Measurements from ENCODE around the gene BIRC5.

Gene BIRC5

GRCh38 chr17:78226759-78227454, 12.9 kb downstream of the BIRC5 start:
- peaks cover 16% of the 10 kb centered on the region for H3K27me3 ChIP-seq (ENCODE audit: insufficient read depth, low read length)
- no peak overlapping the region for H3K23ac ChIP-seq (ENCODE audit: low read length)
- no peak overlapping the region for H3K9ac ChIP-seq (ENCODE audit: low read length)
- no peak overlapping the region for H2BK120ac ChIP-seq (ENCODE audit: insufficient read depth, low read length, poor library complexity)
- peaks cover 16 to 22% of the 10 kb centered on the region in 2 experiments for H3K36me3 ChIP-seq (ENCODE audit: control insufficient read depth in 1 of 2, insufficient read depth in 2 of 2, low read length in 2 of 2)
- H4K8ac ChIP-seq (ENCODE audit: low read depth, low read length), result no peak overlapping the region
- no peaks in the 10 kb centered on the region for H3K79me2 ChIP-seq (ENCODE audit: control insufficient read depth, insufficient read depth, low read length, poor library complexity)
- peak overlapping the region; percentile 12 for H3K4me3 ChIP-seq (ENCODE audit: low read depth, low read length)
- H3K4me2 ChIP-seq (ENCODE audit: low read length), result no peak overlapping the region
- DNase-seq, result peak in 1 of 2 donors; percentile 10
- H3K4me1 ChIP-seq (ENCODE audit: control insufficient read depth in 1 of 2, insufficient read depth in 2 of 2, low read length in 2 of 2), result peaks cover 0 to 5% of the 10 kb centered on the region in 2 experiments
- peaks cover 2% of the 10 kb centered on the region for H3K9me3 ChIP-seq (ENCODE audit: insufficient read depth, low read depth, low read length)
- H3K18ac ChIP-seq (ENCODE audit: low read length), result no peak overlapping the region
- no peak overlapping the region for H2BK12ac ChIP-seq (ENCODE audit: low read length)
- no peak overlapping the region for H2AK5ac ChIP-seq (ENCODE audit: low read length)
- no peak overlapping the region for H3K27ac ChIP-seq (ENCODE audit: low read depth, low read length)
- H3K14ac ChIP-seq (ENCODE audit: low read length), result no peak overlapping the region
- no peak overlapping the region for H4K12ac ChIP-seq (ENCODE audit: low read depth, low read length)
- H4K91ac ChIP-seq (ENCODE audit: low read depth, low read length), result no peak overlapping the region
- no peak overlapping the region for H3K4ac ChIP-seq (ENCODE audit: low read depth, low read length)
- no peaks in the 10 kb centered on the region for H3K79me1 ChIP-seq (ENCODE audit: low read length)
- no peak overlapping the region for H2BK5ac ChIP-seq (ENCODE audit: low read depth, low read length, poor library complexity)
- no CpG with 5 or more reads among the region's 20 CpGs for WGBS (ENCODE audit: extremely low coverage, insufficient coverage, insufficient read length)
- no peak overlapping the region for H2AFZ ChIP-seq (ENCODE audit: insufficient read depth, low read length, poor library complexity)

- Histone ChIP-seq H3K9me3 (ENCODE audit: insufficient read depth, low read depth, low read length) (peaks cover 2% of the 10 kb centered on the region), H3K4me2 (ENCODE audit: low read length) (no peak overlapping the region), H3K79me2 (ENCODE audit: control insufficient read depth, insufficient read depth, low read length, poor library complexity) (no peaks in the 10 kb centered on the region), H2BK12ac (ENCODE audit: low read length) (no peak overlapping the region), H2AFZ (ENCODE audit: insufficient read depth, low read length, poor library complexity) (no peak overlapping the region), H2BK5ac (ENCODE audit: low read depth, low read length, poor library complexity) (no peak overlapping the region), H2BK120ac (ENCODE audit: insufficient read depth, low read length, poor library complexity) (no peak overlapping the region), H4K91ac (ENCODE audit: low read depth, low read length) (no peak overlapping the region), H4K8ac (ENCODE audit: low read depth, low read length) (no peak overlapping the region), H3K9ac (ENCODE audit: low read length) (no peak overlapping the region), H3K27ac (ENCODE audit: low read depth, low read length) (no peak overlapping the region), H3K4ac (ENCODE audit: low read depth, low read length) (no peak overlapping the region), H3K14ac (ENCODE audit: low read length) (no peak overlapping the region), H3K18ac (ENCODE audit: low read length) (no peak overlapping the region), H3K23ac (ENCODE audit: low read length) (no peak overlapping the region), H3K79me1 (ENCODE audit: low read length) (no peaks in the 10 kb centered on the region), H2AK5ac (ENCODE audit: low read length) (no peak overlapping the region), H3K27me3 (ENCODE audit: insufficient read depth, low read length) (peaks cover 22% of the 10 kb centered on the region), H3K4me3 (ENCODE audit: low read depth, low read length) (no peak overlapping the region), H3K36me3 (ENCODE audit: control insufficient read depth in 1 of 2, insufficient read depth in 2 of 2, low read length in 2 of 2) (peaks cover 16 to 22% of the 10 kb centered on the region in 2 experiments), H3K4me1 (ENCODE audit: control insufficient read depth in 1 of 2, insufficient read depth in 2 of 2, low read length in 2 of 2) (peaks cover 0 to 5% of the 10 kb centered on the region in 2 experiments), H4K12ac (ENCODE audit: low read depth, low read length) (no peak overlapping the region)
- WGBS (ENCODE audit: extremely low coverage, insufficient coverage, insufficient read length), result no CpG with 5 or more reads among the region's 10 CpGs
- peak; percentile 28 to 35 for DNase-seq
Observed at GRCh38 chr17:78227455-78227916, 13.4 kb downstream of the BIRC5 start.

DNA sequence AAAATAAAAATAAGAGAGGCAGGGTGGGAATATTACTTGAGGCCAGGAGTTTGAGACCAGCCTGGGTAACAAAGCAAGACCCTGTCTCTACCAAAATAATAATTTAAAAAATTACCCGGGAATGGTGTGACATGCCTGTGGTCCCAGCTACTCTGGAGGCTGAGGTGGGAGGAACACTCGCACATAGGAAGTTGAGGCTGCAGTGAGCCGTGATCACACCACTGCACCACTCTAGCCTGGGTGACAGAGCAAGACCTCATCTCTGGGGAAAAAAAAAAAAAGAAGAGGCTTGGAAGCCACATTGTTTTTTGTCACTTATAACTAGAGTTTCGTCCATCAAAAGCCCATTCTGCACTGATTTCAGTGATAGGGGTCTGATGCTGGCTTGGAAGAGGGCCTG, 14.1 kb downstream of the BIRC5 start:
- Histone ChIP-seq H3K4ac (ENCODE audit: low read depth, low read length) (no peak overlapping the region), H2AFZ (ENCODE audit: insufficient read depth, low read length, poor library complexity) (no peak overlapping the region), H4K91ac (ENCODE audit: low read depth, low read length) (no peak overlapping the region), H3K14ac (ENCODE audit: low read length) (no peak overlapping the region), H4K8ac (ENCODE audit: low read depth, low read length) (no peak overlapping the region), H3K4me2 (ENCODE audit: low read length) (no peak overlapping the region), H3K23ac (ENCODE audit: low read length) (no peak overlapping the region), H4K12ac (ENCODE audit: low read depth, low read length) (no peak overlapping the region), H3K36me3 (ENCODE audit: control insufficient read depth in 1 of 2, insufficient read depth in 2 of 2, low read length in 2 of 2) (peaks cover 16 to 17% of the 10 kb centered on the region in 2 experiments), H2BK120ac (ENCODE audit: insufficient read depth, low read length, poor library complexity) (no peak overlapping the region), H3K27me3 (ENCODE audit: insufficient read depth, low read length) (peaks cover 23% of the 10 kb centered on the region), H3K27ac (ENCODE audit: low read depth, low read length) (no peak overlapping the region), H3K4me1 (ENCODE audit: control insufficient read depth in 1 of 2, insufficient read depth in 2 of 2, low read length in 2 of 2) (peaks cover 0 to 5% of the 10 kb centered on the region in 2 experiments), H3K4me3 (ENCODE audit: low read depth, low read length) (no peak overlapping the region), H3K9ac (ENCODE audit: low read length) (no peak overlapping the region), H2BK5ac (ENCODE audit: low read depth, low read length, poor library complexity) (no peak overlapping the region), H2BK12ac (ENCODE audit: low read length) (no peak overlapping the region), H3K9me3 (ENCODE audit: insufficient read depth, low read depth, low read length) (peaks cover 2% of the 10 kb centered on the region), H3K79me1 (ENCODE audit: low read length) (no peaks in the 10 kb centered on the region), H2AK5ac (ENCODE audit: low read length) (no peak overlapping the region), H3K18ac (ENCODE audit: low read length) (no peak overlapping the region), H3K79me2 (ENCODE audit: control insufficient read depth, insufficient read depth, low read length, poor library complexity) (no peaks in the 10 kb centered on the region)
- WGBS (ENCODE audit: extremely low coverage, insufficient coverage, insufficient read length), result no CpG with 5 or more reads among the region's 4 CpGs
- DNase-seq, result no peak

DNA sequence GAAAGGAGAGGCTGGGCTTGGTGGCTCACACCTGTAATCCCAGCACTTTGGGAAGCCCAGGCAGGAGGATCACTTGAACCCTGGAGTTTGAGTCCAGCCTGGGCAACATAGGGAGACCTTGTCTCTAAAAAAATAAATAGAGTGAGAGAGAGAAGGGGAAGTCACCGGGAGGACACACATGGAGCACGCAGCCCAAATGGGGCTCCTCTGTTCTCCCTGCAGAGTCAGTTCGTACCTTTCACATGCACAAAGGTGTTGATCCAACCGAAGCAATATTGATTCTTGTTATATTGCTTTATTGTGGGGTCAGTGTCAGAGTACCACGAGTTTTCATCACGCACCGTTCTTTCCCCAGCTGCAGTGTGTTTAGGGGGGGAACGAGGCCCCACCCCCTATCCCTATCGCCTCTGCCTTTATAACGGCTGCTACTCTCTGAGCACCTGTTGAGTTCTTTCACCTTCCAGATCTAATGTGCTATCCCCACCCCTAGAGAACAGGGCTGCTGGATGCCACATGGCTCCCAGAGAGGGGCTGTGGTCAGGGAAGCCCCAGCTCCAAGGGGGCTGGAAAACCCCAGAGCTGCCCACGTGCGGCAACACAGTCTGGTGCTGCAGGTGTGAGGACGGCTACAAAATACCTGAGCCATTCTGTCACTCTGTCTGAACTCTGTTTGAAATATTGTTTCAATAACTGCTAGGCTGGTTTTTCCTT, 16.4 kb downstream of the BIRC5 start:
- DNase-seq, result peak in 1 of 2 donors; percentile 6
- H3K36me3 ChIP-seq (ENCODE audit: control insufficient read depth in 1 of 2, insufficient read depth in 2 of 2, low read length in 2 of 2), result no peaks in the 10 kb centered on the region
- H3K9ac ChIP-seq (ENCODE audit: low read length), result no peak overlapping the region
- H3K4me2 ChIP-seq (ENCODE audit: low read length), result no peak overlapping the region
- no peak overlapping the region for H3K27ac ChIP-seq (ENCODE audit: low read depth, low read length)
- no peak overlapping the region for H4K12ac ChIP-seq (ENCODE audit: low read depth, low read length)
- H2BK5ac ChIP-seq (ENCODE audit: low read depth, low read length, poor library complexity), result no peak overlapping the region
- no peak overlapping the region for H2BK120ac ChIP-seq (ENCODE audit: insufficient read depth, low read length, poor library complexity)
- peaks cover 23% of the 10 kb centered on the region for H3K27me3 ChIP-seq (ENCODE audit: insufficient read depth, low read length)
- peaks cover 0 to 5% of the 10 kb centered on the region in 2 experiments for H3K4me1 ChIP-seq (ENCODE audit: control insufficient read depth in 1 of 2, insufficient read depth in 2 of 2, low read length in 2 of 2)
- no CpG with 5 or more reads among the region's 13 CpGs for WGBS (ENCODE audit: extremely low coverage, insufficient coverage, insufficient read length)
- H3K18ac ChIP-seq (ENCODE audit: low read length), result no peak overlapping the region
- no peak overlapping the region for H4K91ac ChIP-seq (ENCODE audit: low read depth, low read length)
- no peak overlapping the region for H3K23ac ChIP-seq (ENCODE audit: low read length)
- H3K4ac ChIP-seq (ENCODE audit: low read depth, low read length), result no peak overlapping the region
- no peak overlapping the region for H4K8ac ChIP-seq (ENCODE audit: low read depth, low read length)
- H2BK12ac ChIP-seq (ENCODE audit: low read length), result no peak overlapping the region
- no peak overlapping the region for H2AK5ac ChIP-seq (ENCODE audit: low read length)
- H2AFZ ChIP-seq (ENCODE audit: insufficient read depth, low read length, poor library complexity), result no peak overlapping the region
- peaks cover 2% of the 10 kb centered on the region for H3K9me3 ChIP-seq (ENCODE audit: insufficient read depth, low read depth, low read length)
- H3K14ac ChIP-seq (ENCODE audit: low read length), result no peak overlapping the region
- H3K79me1 ChIP-seq (ENCODE audit: low read length), result no peaks in the 10 kb centered on the region
- H3K79me2 ChIP-seq (ENCODE audit: control insufficient read depth, insufficient read depth, low read length, poor library complexity), result no peaks in the 10 kb centered on the region
- H3K4me3 ChIP-seq (ENCODE audit: low read depth, low read length), result no peak overlapping the region

All from trophoblast cell (in vitro differentiated cells and primary cell).